GM19397 (cell line): ENCODE results near the gene GPR101.

ENCODE experiments used
- ATAC-seq: cut with Tn5 transposase; IDR thresholded peaks from one replicate; pipeline ENCODE4 v1.9.1; 2021; ENCODE audit warnings: mild to moderate bottlenecking, moderate library complexity; ENCODE audit not compliant: unreplicated experiment

GPR101 gene

GRCh38 chrX:137033774-137034507, at the start of gene GPR101:
Gene GPR101 (minus strand): TSS chrX:137033995. CDS start chrX:137031674, 2,321 bp downstream.
- no peak for ATAC-seq

GRCh38 chrX:137081239-137081638, 47.4 kb upstream of the GPR101 start:
- ATAC-seq = no peak

- ATAC-seq = no peak
Measured at GRCh38 chrX:137072396-137072795, 38.6 kb upstream of the GPR101 start.

GRCh38 chrX:137071596-137071995, 37.8 kb upstream of the GPR101 start:
- no peak for ATAC-seq

- no peak for ATAC-seq
Measured at GRCh38 chrX:137067147-137067546, 33.4 kb upstream of the GPR101 start.

GRCh38 chrX:137062915-137063617, 29.3 kb upstream of the GPR101 start:
- no peak for ATAC-seq

- no peak for ATAC-seq
Measured at GRCh38 chrX:137058339-137059127, 24.7 kb upstream of the GPR101 start.

- peak; percentile 18 for ATAC-seq
Measured at GRCh38 chrX:137052643-137053235, 18.9 kb upstream of the GPR101 start.

GRCh38 chrX:137051978-137052642, 18.3 kb upstream of the GPR101 start:
- ATAC-seq = peak; percentile 99

GRCh38 chrX:137044893-137045292, 11.1 kb upstream of the GPR101 start:
- no peak for ATAC-seq

GRCh38 chrX:137043736-137044135, 9.9 kb upstream of the GPR101 start:
- ATAC-seq = no peak

GRCh38 chrX:137041329-137041728, 7.5 kb upstream of the GPR101 start:
- ATAC-seq = no peak

- ATAC-seq = no peak
Measured at GRCh38 chrX:137040113-137040794, 6.5 kb upstream of the GPR101 start.

GRCh38 chrX:137034508-137034872, 695 bp upstream of the GPR101 start:
- no peak for ATAC-seq

GRCh38 chrX:137032841-137033773, 688 bp downstream of the GPR101 start:
- ATAC-seq = no peak

- ATAC-seq = no peak
Measured at GRCh38 chrX:137032341-137032694, 1.5 kb downstream of the GPR101 start.

GRCh38 chrX:137031517-137032340, 2.1 kb downstream of the GPR101 start:
- ATAC-seq = peak; percentile 91

- no peak for ATAC-seq
Measured at GRCh38 chrX:137031039-137031438, 2.8 kb downstream of the GPR101 start.
